HG03457 (cell line): ENCODE data around the gene CDHR4.
"Not testable (repeated sequence)": the region's sequence is repeated elsewhere in the genome, so short reads cannot be mapped to it uniquely, and the experiment has no call there.

Experiments used
- ATAC-seq: cut with Tn5 transposase; IDR thresholded peaks from one replicate; pipeline ENCODE4 v1.9.1; 2021; ENCODE audit warnings: moderate number of reproducible peaks; ENCODE audit not compliant: unreplicated experiment

Gene CDHR4

GRCh38 chr3:49780975-49781365 is 18.7 kb downstream of the CDHR4 start:
- not testable (repeated sequence) for ATAC-seq

GRCh38 chr3:49780080-49780974 is 19.3 kb downstream of the CDHR4 start:
- no peak for ATAC-seq

GRCh38 chr3:49779358-49780079 is 20.2 kb downstream of the CDHR4 start:
- no peak for ATAC-seq

GRCh38 chr3:49776101-49776500 is 23.6 kb downstream of the CDHR4 start:
- ATAC-seq = not testable (repeated sequence)

- no peak for ATAC-seq
Observed at GRCh38 chr3:49775538-49775937, 24.1 kb downstream of the CDHR4 start.

- no peak for ATAC-seq
Observed at GRCh38 chr3:49772703-49773102, 27.0 kb downstream of the CDHR4 start.

GRCh38 chr3:49771340-49771938 is 28.2 kb downstream of the CDHR4 start:
- no peak for ATAC-seq

- no peak for ATAC-seq
Observed at GRCh38 chr3:49769926-49770325, 29.7 kb downstream of the CDHR4 start.

GRCh38 chr3:49769286-49769915 is 30.3 kb downstream of the CDHR4 start:
- ATAC-seq = no peak

- no peak for ATAC-seq
Observed at GRCh38 chr3:49763981-49764380, 35.7 kb downstream of the CDHR4 start.

GRCh38 chr3:49761661-49762060 is 38.0 kb downstream of the CDHR4 start:
- no peak for ATAC-seq

- no peak for ATAC-seq
Observed at GRCh38 chr3:49759226-49759625, 40.4 kb downstream of the CDHR4 start.

GRCh38 chr3:49757197-49757596 is 42.5 kb downstream of the CDHR4 start:
- ATAC-seq = no peak

GRCh38 chr3:49756036-49756435 is 43.6 kb downstream of the CDHR4 start:
- no peak for ATAC-seq

GRCh38 chr3:49754536-49754935 is 45.1 kb downstream of the CDHR4 start:
- ATAC-seq = no peak

GRCh38 chr3:49751501-49751900 is 48.2 kb downstream of the CDHR4 start:
- no peak for ATAC-seq

- no peak for ATAC-seq
Observed at GRCh38 chr3:49750056-49750455, 49.6 kb downstream of the CDHR4 start.

GRCh38 chr3:49748874-49749273 is 50.8 kb downstream of the CDHR4 start:
- ATAC-seq = not testable (repeated sequence)

GRCh38 chr3:49747792-49748480 is 51.7 kb downstream of the CDHR4 start:
- no peak for ATAC-seq

- ATAC-seq = no peak
Observed at GRCh38 chr3:49745986-49746385, 53.7 kb downstream of the CDHR4 start.
